IPS-18c (cell line): ENCODE measurements around the gene C5orf22.
A peak's percentile ranks its signal among the peaks of the same experiment; 100 is the strongest.

ENCODE experiments used
- H3K4me3 ChIP-seq: 2 replicates; pipeline ENCODE4 v1.7.0; 2013; ENCODE audit warnings: low read depth, mild to moderate bottlenecking, low read length, moderate library complexity; ENCODE audit not compliant: insufficient read depth
- H3K9me3 ChIP-seq: one replicate; pipeline ENCODE4 v1.6.1; 2013; ENCODE audit warnings: mild to moderate bottlenecking, low read length, moderate library complexity; ENCODE audit not compliant: control insufficient read depth, insufficient read depth

The C5orf22 gene

GRCh38 chr5:31531888-31532547 lies at the start of gene C5orf22, which contains the start of gene DROSHA:
Gene C5orf22 (plus strand): TSS chr5:31532301. CDS start chr5:31532393, 92 bp downstream.
Gene DROSHA (minus strand): TSS chr5:31532093. CDS start chr5:31529059, 3,034 bp downstream.
- Histone ChIP-seq H3K9me3 (peaks cover 3% of the 10 kb centered on the region), H3K4me3 (peak within 1 kb of the TSS; percentile 89)

GRCh38 chr5:31485376-31486207 lies 46.5 kb upstream of the C5orf22 start:
- H3K9me3 ChIP-seq, result no peaks in the 10 kb centered on the region
- no peak overlapping the region for H3K4me3 ChIP-seq

GRCh38 chr5:31486441-31486840 lies 45.7 kb upstream of the C5orf22 start:
- Histone ChIP-seq H3K4me3 (no peak overlapping the region), H3K9me3 (no peaks in the 10 kb centered on the region)

- Histone ChIP-seq H3K4me3 (no peak overlapping the region), H3K9me3 (no peaks in the 10 kb centered on the region)
Measured at GRCh38 chr5:31487506-31487905, 44.6 kb upstream of the C5orf22 start.

- Histone ChIP-seq H3K4me3 (no peak overlapping the region), H3K9me3 (no peaks in the 10 kb centered on the region)
Measured at GRCh38 chr5:31492869-31493268, 39.2 kb upstream of the C5orf22 start.

- H3K4me3 ChIP-seq, result no peak overlapping the region
Measured at GRCh38 chr5:31495336-31495735, 36.8 kb upstream of the C5orf22 start.

GRCh38 chr5:31496301-31496700 lies 35.8 kb upstream of the C5orf22 start:
- H3K9me3 ChIP-seq, result no peaks in the 10 kb centered on the region
- no peak overlapping the region for H3K4me3 ChIP-seq

More at GRCh38 chr5:31495336-31495735, 36.8 kb upstream of the C5orf22 start:
- no peaks in the 10 kb centered on the region for H3K9me3 ChIP-seq

GRCh38 chr5:31496891-31497290 lies 35.2 kb upstream of the C5orf22 start:
- Histone ChIP-seq H3K4me3 (no peak overlapping the region), H3K9me3 (no peaks in the 10 kb centered on the region)

GRCh38 chr5:31500256-31500655 lies 31.8 kb upstream of the C5orf22 start:
- H3K9me3 ChIP-seq, result no peaks in the 10 kb centered on the region
- no peak overlapping the region for H3K4me3 ChIP-seq

- no peak overlapping the region for H3K4me3 ChIP-seq
- no peaks in the 10 kb centered on the region for H3K9me3 ChIP-seq
Measured at GRCh38 chr5:31502506-31502905, 29.6 kb upstream of the C5orf22 start.

- no peak overlapping the region for H3K4me3 ChIP-seq
- H3K9me3 ChIP-seq, result no peaks in the 10 kb centered on the region
Measured at GRCh38 chr5:31504529-31504928, 27.6 kb upstream of the C5orf22 start.

GRCh38 chr5:31511305-31511704 lies 20.8 kb upstream of the C5orf22 start:
- H3K9me3 ChIP-seq, result no peaks in the 10 kb centered on the region
- H3K4me3 ChIP-seq, result no peak overlapping the region

GRCh38 chr5:31516802-31517201 lies 15.3 kb upstream of the C5orf22 start:
- H3K9me3 ChIP-seq, result no peaks in the 10 kb centered on the region
- no peak overlapping the region for H3K4me3 ChIP-seq

- Histone ChIP-seq H3K9me3 (peaks cover 4% of the 10 kb centered on the region), H3K4me3 (no peak overlapping the region)
Measured at GRCh38 chr5:31523041-31523440, 9.1 kb upstream of the C5orf22 start.

- Histone ChIP-seq H3K9me3 (peaks cover 4% of the 10 kb centered on the region), H3K4me3 (peak overlapping the region; percentile 89)
Measured at GRCh38 chr5:31530541-31531265, 1.4 kb upstream of the C5orf22 start.

GRCh38 chr5:31531543-31531887 lies 586 bp upstream of the C5orf22 start:
- peaks cover 4% of the 10 kb centered on the region for H3K9me3 ChIP-seq
- H3K4me3 ChIP-seq, result peak overlapping the region; percentile 89

GRCh38 chr5:31534527-31535046 lies 2.5 kb downstream of the C5orf22 start:
- Histone ChIP-seq H3K4me3 (no peak overlapping the region), H3K9me3 (no peaks in the 10 kb centered on the region)
